HepG2 (cell line): ENCODE measurements around the gene CD7. TPM values are rescaled to one million over a fixed set of nuclear protein-coding genes. Genes with fewer than 3 reads are reported as not detected.

Experiments used
- ATAC-seq: fragments of 200-7000 bp; cut with Tn5 transposase; 3 replicates; pipeline ENCODE4 v1.9.1; 2020; ENCODE audit warnings: mild to moderate bottlenecking, moderate library complexity
- BruUV-seq: library from RNA; stranded (reverse); fragments of 400-500 nt; replicated peaks from 2 replicates; lab custom pipeline; 2021; lab: Mats Ljungman, UMichigan
- CTCF ChIA-PET: fragments of 300-600 bp; formaldehyde crosslinking; extraction: SDS; loops from one replicate; lab custom pipeline; 2021; ENCODE audit warnings: low total read pairs, inconsistent platforms, low intra/inter-chr PET ratio; lab: Yijun Ruan, JAX
- POLR2A ChIA-PET: fragments of 350-600 bp; sonication (Branson Sonifier 250); formaldehyde crosslinking; loops from one replicate; lab custom pipeline; 2020; ENCODE audit warnings: antibody characterized with exemption, inconsistent platforms; lab: Yijun Ruan, JAX
- DNase-seq: peaks from one replicate; pipeline ENCODE4 v3.0.0-alpha.2; 2015; ENCODE audit warnings: low spot score
- FAIRE-seq: peaks from 3 replicates; lab custom pipeline; 2011; peaks lifted over from hg19 to GRCh38; lab: Jason Lieb, UNC
- H2AFZ ChIP-seq: one replicate; pipeline ENCODE4 v1.6.1; 2011; ENCODE audit warnings: low read length, inconsistent platforms
- H3K27ac ChIP-seq: fragments of 300-600 bp; 3 replicates; pipeline ENCODE4 v1.8.0; 2011; ENCODE audit warnings: mixed run types, mild to moderate bottlenecking, mixed read lengths, low read length, inconsistent platforms; ENCODE audit not compliant: insufficient read depth; ENCODE audit errors: extremely low read length
- H3K27me3 ChIP-seq, 2 experiments: fragments of 200-600 bp in 1 of 2; 2 replicates in 1 of 2; 3 replicates in 1 of 2; pipeline versions ENCODE4 v1.6.0 to v1.8.0; 2011; ENCODE audit warnings: low read length in 2 of 2, mild to moderate bottlenecking in 2 of 2, moderate library complexity in 2 of 2, inconsistent platforms in 1 of 2; ENCODE audit not compliant: insufficient read depth in 2 of 2, control insufficient read depth in 1 of 2
- H3K36me3 ChIP-seq, 2 experiments: fragments of 200-600 bp in 1 of 2; replicated peaks in 1 of 2; 2 replicates in 1 of 2; 3 replicates in 1 of 2; pipeline versions ENCODE4 v1.5.1 to v1.8.0; 2011; ENCODE audit warnings: low read length in 2 of 2, inconsistent platforms in 1 of 2; ENCODE audit not compliant: insufficient read depth in 2 of 2, control insufficient read depth in 1 of 2
- H3K4me1 ChIP-seq: 2 replicates; pipeline ENCODE4 v1.5.1; 2012; ENCODE audit warnings: low read length, inconsistent platforms; ENCODE audit not compliant: insufficient read depth
- H3K4me2 ChIP-seq: 2 replicates; pipeline ENCODE4 v1.6.0; 2011; ENCODE audit warnings: low read depth, low read length, inconsistent platforms
- H3K4me3 ChIP-seq, 3 experiments: fragments of 200-600 bp in 1 of 3; sonication (generic), shearing (Covaris generic) in 1 of 3; replicated peaks in 1 of 3; 2 replicates each; pipeline ENCODE4 v1.5.1; 2011 to 2016; ENCODE audit warnings: low read length in 3 of 3, inconsistent platforms in 2 of 3, low read depth in 2 of 3, mild to moderate bottlenecking in 2 of 3, control low read depth in 1 of 3, mixed read lengths in 1 of 3; ENCODE audit not compliant: insufficient read depth in 1 of 3
- H3K79me2 ChIP-seq: one replicate; pipeline ENCODE4 v1.6.1; 2011; ENCODE audit warnings: low read length, inconsistent platforms; ENCODE audit not compliant: insufficient read depth
- H3K9ac ChIP-seq: 2 replicates; pipeline ENCODE4 v1.6.0; 2011; ENCODE audit warnings: mild to moderate bottlenecking, low read depth, low read length, inconsistent platforms; ENCODE audit not compliant: insufficient read depth
- H3K9me3 ChIP-seq: 2 replicates; pipeline ENCODE4 v1.5.1; 2012; ENCODE audit warnings: mild to moderate bottlenecking, low read length
- H4K20me1 ChIP-seq: 2 replicates; pipeline ENCODE4 v1.6.0; 2011; ENCODE audit warnings: inconsistent platforms, mild to moderate bottlenecking, low read length, moderate library complexity; ENCODE audit not compliant: insufficient read depth
- AFF4 ChIP-seq: sonication (generic); formaldehyde crosslinking; IDR thresholded peaks from 2 replicates; pipeline ENCODE4 v1.4.0; 2020; ENCODE audit warnings: missing genetic modification reagents
- CAMTA2 ChIP-seq: sonication (generic); formaldehyde crosslinking; IDR thresholded peaks from 2 replicates; pipeline ENCODE4 v1.4.0; 2020; ENCODE audit warnings: mild to moderate bottlenecking, missing genetic modification reagents, borderline replicate concordance
- CREBL2 ChIP-seq: sonication (generic); formaldehyde crosslinking; IDR thresholded peaks from 2 replicates; pipeline ENCODE4 v1.8.1; 2023; ENCODE audit warnings: missing genetic modification reagents, mild to moderate bottlenecking, borderline replicate concordance
- DR1 ChIP-seq: sonication (generic); formaldehyde crosslinking; IDR thresholded peaks from 2 replicates; pipeline ENCODE4 v1.8.0; 2021; ENCODE audit warnings: mild to moderate bottlenecking, missing genetic modification reagents, inconsistent platforms
- GATA4 ChIP-seq: sonication (generic); IDR thresholded peaks from 2 replicates; pipeline ENCODE4 v1.6.1; 2016; ENCODE audit warnings: antibody characterized with exemption, low read depth, borderline replicate concordance
- HDAC1 ChIP-seq: sonication (generic); formaldehyde crosslinking; IDR thresholded peaks from 2 replicates; pipeline ENCODE4 v1.5.1; 2020; ENCODE audit warnings: mild to moderate bottlenecking, missing genetic modification reagents
- HNRNPUL1 ChIP-seq: fragments of 200-400 bp; formaldehyde crosslinking; IDR thresholded peaks from 2 replicates; pipeline ENCODE4 v1.6.1; 2017; ENCODE audit warnings: low read depth, mild to moderate bottlenecking, low read length, moderate library complexity
- IRX3 ChIP-seq: sonication (generic); formaldehyde crosslinking; IDR thresholded peaks from 2 replicates; pipeline ENCODE4 v1.8.1; 2023; ENCODE audit warnings: mild to moderate bottlenecking, low read depth, missing genetic modification reagents, borderline replicate concordance
- JUNB ChIP-seq: sonication (generic); formaldehyde crosslinking; IDR thresholded peaks from 2 replicates; pipeline ENCODE4 v1.8.0; 2022; ENCODE audit warnings: missing genetic modification reagents, mild to moderate bottlenecking, borderline replicate concordance
- KLF11 ChIP-seq: IDR thresholded peaks from 2 replicates; pipeline ENCODE4 v1.6.1; 2016; ENCODE audit warnings: missing compliant biosample characterization
- NFATC3 ChIP-seq: sonication (generic); formaldehyde crosslinking; IDR thresholded peaks from 2 replicates; pipeline ENCODE4 v1.5.1; 2020; ENCODE audit warnings: mild to moderate bottlenecking, missing genetic modification reagents
- NR3C1 ChIP-seq: sonication (generic); formaldehyde crosslinking; IDR thresholded peaks from 2 replicates; pipeline ENCODE4 v1.4.0; 2020; ENCODE audit warnings: missing genetic modification reagents
- PCBP2 ChIP-seq: fragments of 200-400 bp; formaldehyde crosslinking; optimal IDR thresholded peaks from 2 replicates; pipeline ENCODE3; 2018; ENCODE audit warnings: low read length, low read depth; ENCODE audit not compliant: poor library complexity, severe bottlenecking
- REL ChIP-seq: sonication (generic); formaldehyde crosslinking; conservative IDR thresholded peaks from 2 replicates; pipeline ENCODE4 v1.8.0; 2022; ENCODE audit warnings: mild to moderate bottlenecking, missing genetic modification reagents, moderate library complexity
- ZBTB21 ChIP-seq: sonication (generic); formaldehyde crosslinking; IDR thresholded peaks from 2 replicates; pipeline ENCODE4 v1.4.0; 2020; ENCODE audit warnings: missing genetic modification reagents
- ZFAT ChIP-seq: sonication (generic); formaldehyde crosslinking; conservative IDR thresholded peaks from 2 replicates; pipeline ENCODE4 v1.8.1; 2023; ENCODE audit warnings: missing genetic modification reagents, inconsistent platforms
- ZFP41 ChIP-seq: sonication (generic); formaldehyde crosslinking; IDR thresholded peaks from 2 replicates; pipeline ENCODE4 v1.4.0; 2020; ENCODE audit warnings: mild to moderate bottlenecking, missing genetic modification reagents, borderline replicate concordance
- ZNF879 ChIP-seq: sonication (generic); formaldehyde crosslinking; IDR thresholded peaks from 2 replicates; pipeline ENCODE4 v1.8.1; 2023; ENCODE audit warnings: missing genetic modification reagents
- WGBS: methylation state at CpG from one replicate; pipeline ENCODE4 v1.1.6; 2017; ENCODE audit warnings: low lambda C conversion rate; 5-methylcytosine and 5-hydroxymethylcytosine counted together
- in situ Hi-C: cut with HindIII; loops from 2 replicates; pipeline ENCODE4 v1.10.0; 2017; ENCODE audit warnings: low pct_unique_long_range_greater_than_20kb; ENCODE audit not compliant: extremely low pct_ligation_motif_present
- intact Hi-C: fragments of 100-400 bp; cut with micrococcal nuclease; formaldehyde crosslinking; loops from one replicate; pipeline ENCODE4 v1.10.0; 2022; ENCODE audit not compliant: unreplicated experiment
- polyA plus RNA-seq, 8 experiments: library from polyadenylated mRNA; depleted of rRNA in 3 of 8; stranded (reverse) in 7 of 8; unstranded in 1 of 8; fragments of >200 nt; fragmentation: Illumina TruSeq in 4 of 8; extraction: Trizol in 4 of 8; gene quantifications; 2 replicates each; pipeline versions ENCODE4 v1.2.1 to v1.2.3, GENCODE V29; 2011 to 2016; ENCODE audit warnings: low read depth in 4 of 8, missing spikeins in 1 of 8, mixed read lengths in 1 of 8; ENCODE audit not compliant: insufficient read depth in 1 of 8
- total RNA-seq, 5 experiments: library from RNA; depleted of rRNA; stranded (reverse); fragments of >200 nt; fragmentation: Illumina TruSeq; extraction: Trizol; gene quantifications; 2 replicates each; pipeline ENCODE4 v1.2.3, GENCODE V29; 2016; ENCODE audit warnings: low read depth in 1 of 5
- TF ChIP-seq, protein P1 (sequence below): sonication (generic); formaldehyde crosslinking; IDR thresholded peaks from 2 replicates; pipeline ENCODE4 v1.8.1; 2023; ENCODE audit warnings: mild to moderate bottlenecking, missing genetic modification reagents, borderline replicate concordance

CD7 gene
- total and polyA plus RNA-seq, 2 of the 13 experiments (the other 11 are each of a cell fraction or from before 2014, with no cell fraction given): 67.6 to 76.4 TPM

GRCh38 chr17:82287868-82288801, 29.3 kb downstream of the CD7 start:
- 13% methylated on average over 19 of the region's 19 CpGs for WGBS
- no peak overlapping the region for H3K4me3 ChIP-seq
- H3K27ac ChIP-seq: peak overlapping the region; percentile 49
- H2AFZ ChIP-seq: no peak overlapping the region
- peak overlapping the region; percentile 18; the same call in 1 of the 2 replicates for H3K9ac ChIP-seq
- TSS peak; percentile 74 for BruUV-seq
- CTCF ChIA-PET: no interaction called here
- H3K9me3 ChIP-seq: no peaks in the 10 kb centered on the region
- intact Hi-C loops (no loop called here), in situ Hi-C loops (no loop called here)
- H3K79me2 ChIP-seq: peaks cover 5% of the 10 kb centered on the region
- H3K27me3 ChIP-seq: peaks cover 0 to 4% of the 10 kb centered on the region in 2 experiments; a peak in 3 of 5 replicates
- H3K4me1 ChIP-seq: peaks cover 69% of the 10 kb centered on the region
- H4K20me1 ChIP-seq: no peaks in the 10 kb centered on the region
- ATAC-seq: peak; percentile 47
- POLR2A ChIA-PET: interaction anchor here (0.7 to 2.9 kb wide), 5 partner anchors 10 to 20 kb away, joined by 3 to 23 read pairs (median 6); partner anchors contain the start of gene CSNK1D
- FAIRE-seq: peak; percentile 68
- no peaks in the 10 kb centered on the region for H3K36me3 ChIP-seq
- DNase-seq: peak; percentile 97
- peak overlapping the region; percentile 35 for H3K4me2 ChIP-seq
- TF ChIP-seq REL (CRISPR knock-in tag): 0 out of 2 replicates have a peak, but pooled peaks have one; percentile 51
- TF ChIP-seq IRX3 (CRISPR knock-in tag): peak; percentile 48; the same call in 1 of the 2 replicates
- no peak for TF ChIP-seq CAMTA2
- no peak for TF ChIP-seq HNRNPUL1
- peak; percentile 64; the same call in 1 of the 2 replicates for TF ChIP-seq JUNB
- no peak for TF ChIP-seq ZBTB21 (CRISPR knock-in tag)
- peak; percentile 50; the same call in 1 of the 2 replicates for TF ChIP-seq GATA4
- no peak; the same call in 1 of the 2 replicates for TF ChIP-seq KLF11 (CRISPR knock-in tag)
- TF ChIP-seq, protein P1, sequence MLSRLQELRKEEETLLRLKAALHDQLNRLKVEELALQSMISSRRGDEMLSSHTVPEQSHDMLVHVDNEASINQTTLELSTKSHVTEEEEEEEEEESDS (CRISPR knock-in tag): no peak
- no peak for TF ChIP-seq NFATC3
- TF ChIP-seq PCBP2: no peak
- no peak for TF ChIP-seq ZFP41
- TF ChIP-seq ZNF879: no peak
- TF ChIP-seq CREBL2 (CRISPR knock-in tag): no peak
- no peak for TF ChIP-seq NR3C1
- peak; percentile 96 for TF ChIP-seq HDAC1 (CRISPR knock-in tag)
- 0 out of 2 replicates have a peak, but pooled peaks have one; percentile 32 for TF ChIP-seq DR1 (CRISPR knock-in tag)
- no peak for TF ChIP-seq ZFAT (CRISPR knock-in tag)
- TF ChIP-seq AFF4 (CRISPR knock-in tag): 0 out of 2 replicates have a peak, but pooled peaks have one; percentile 42
